HepG2 (cell line): ENCODE measurements around the gene ORC3. TPM values are rescaled to one million over a fixed set of nuclear protein-coding genes. Genes with fewer than 3 reads are reported as not detected.

ENCODE experiments used
- ATAC-seq: fragments of 200-7000 bp; cut with Tn5 transposase; 3 replicates; pipeline ENCODE4 v1.9.1; 2020; ENCODE audit warnings: mild to moderate bottlenecking, moderate library complexity
- BruUV-seq: library from RNA; stranded (reverse); fragments of 400-500 nt; replicated peaks from 2 replicates; lab custom pipeline; 2021; lab: Mats Ljungman, UMichigan
- CTCF ChIA-PET: fragments of 300-600 bp; formaldehyde crosslinking; extraction: SDS; loops from one replicate; lab custom pipeline; 2021; ENCODE audit warnings: low total read pairs, inconsistent platforms, low intra/inter-chr PET ratio; lab: Yijun Ruan, JAX
- POLR2A ChIA-PET: fragments of 350-600 bp; sonication (Branson Sonifier 250); formaldehyde crosslinking; loops from one replicate; lab custom pipeline; 2020; ENCODE audit warnings: antibody characterized with exemption, inconsistent platforms; lab: Yijun Ruan, JAX
- DNase-seq: peaks from one replicate; pipeline ENCODE4 v3.0.0-alpha.2; 2015; ENCODE audit warnings: low spot score
- FAIRE-seq: peaks from 3 replicates; lab custom pipeline; 2011; peaks lifted over from hg19 to GRCh38; lab: Jason Lieb, UNC
- H2AFZ ChIP-seq: one replicate; pipeline ENCODE4 v1.6.1; 2011; ENCODE audit warnings: low read length, inconsistent platforms
- H3K27ac ChIP-seq: fragments of 300-600 bp; 3 replicates; pipeline ENCODE4 v1.8.0; 2011; ENCODE audit warnings: mixed run types, mild to moderate bottlenecking, mixed read lengths, low read length, inconsistent platforms; ENCODE audit not compliant: insufficient read depth; ENCODE audit errors: extremely low read length
- H3K27me3 ChIP-seq, 2 experiments: fragments of 200-600 bp in 1 of 2; 2 replicates in 1 of 2; 3 replicates in 1 of 2; pipeline versions ENCODE4 v1.6.0 to v1.8.0; 2011; ENCODE audit warnings: low read length in 2 of 2, mild to moderate bottlenecking in 2 of 2, moderate library complexity in 2 of 2, inconsistent platforms in 1 of 2; ENCODE audit not compliant: insufficient read depth in 2 of 2, control insufficient read depth in 1 of 2
- H3K36me3 ChIP-seq, 2 experiments: fragments of 200-600 bp in 1 of 2; replicated peaks in 1 of 2; 2 replicates in 1 of 2; 3 replicates in 1 of 2; pipeline versions ENCODE4 v1.5.1 to v1.8.0; 2011; ENCODE audit warnings: low read length in 2 of 2, inconsistent platforms in 1 of 2; ENCODE audit not compliant: insufficient read depth in 2 of 2, control insufficient read depth in 1 of 2
- H3K4me1 ChIP-seq: 2 replicates; pipeline ENCODE4 v1.5.1; 2012; ENCODE audit warnings: low read length, inconsistent platforms; ENCODE audit not compliant: insufficient read depth
- H3K4me2 ChIP-seq: 2 replicates; pipeline ENCODE4 v1.6.0; 2011; ENCODE audit warnings: low read depth, low read length, inconsistent platforms
- H3K4me3 ChIP-seq, 3 experiments: fragments of 200-600 bp in 1 of 3; sonication (generic), shearing (Covaris generic) in 1 of 3; replicated peaks in 1 of 3; 2 replicates each; pipeline ENCODE4 v1.5.1; 2011 to 2016; ENCODE audit warnings: low read length in 3 of 3, inconsistent platforms in 2 of 3, low read depth in 2 of 3, mild to moderate bottlenecking in 2 of 3, control low read depth in 1 of 3, mixed read lengths in 1 of 3; ENCODE audit not compliant: insufficient read depth in 1 of 3
- H3K79me2 ChIP-seq: one replicate; pipeline ENCODE4 v1.6.1; 2011; ENCODE audit warnings: low read length, inconsistent platforms; ENCODE audit not compliant: insufficient read depth
- H3K9ac ChIP-seq: 2 replicates; pipeline ENCODE4 v1.6.0; 2011; ENCODE audit warnings: mild to moderate bottlenecking, low read depth, low read length, inconsistent platforms; ENCODE audit not compliant: insufficient read depth
- H3K9me3 ChIP-seq: 2 replicates; pipeline ENCODE4 v1.5.1; 2012; ENCODE audit warnings: mild to moderate bottlenecking, low read length
- H4K20me1 ChIP-seq: 2 replicates; pipeline ENCODE4 v1.6.0; 2011; ENCODE audit warnings: inconsistent platforms, mild to moderate bottlenecking, low read length, moderate library complexity; ENCODE audit not compliant: insufficient read depth
- CEBPG ChIP-seq: IDR thresholded peaks from 2 replicates; pipeline ENCODE4 v1.6.1; 2016
- CHD4 ChIP-seq: fragments of 200-600 bp; sonication (generic); IDR thresholded peaks from 2 replicates; pipeline ENCODE4 v1.7.0; 2017; ENCODE audit warnings: mild to moderate bottlenecking, low read length, borderline replicate concordance
- DPF2 ChIP-seq: sonication (generic); formaldehyde crosslinking; IDR thresholded peaks from 2 replicates; pipeline ENCODE4 v1.4.0; 2020; ENCODE audit warnings: mild to moderate bottlenecking, low read depth, missing genetic modification reagents, borderline replicate concordance
- FOXC1 ChIP-seq: sonication (generic); formaldehyde crosslinking; IDR thresholded peaks from 2 replicates; pipeline ENCODE4 v1.8.0; 2022; ENCODE audit warnings: mild to moderate bottlenecking, missing genetic modification reagents, borderline replicate concordance
- FOXM1 ChIP-seq: sonication (generic); formaldehyde crosslinking; IDR thresholded peaks from 2 replicates; pipeline ENCODE4 v1.5.0; 2020; ENCODE audit warnings: missing genetic modification reagents
- STAG1 ChIP-seq: sonication (generic); formaldehyde crosslinking; IDR thresholded peaks from 2 replicates; pipeline ENCODE4 v1.4.0; 2020; ENCODE audit warnings: missing genetic modification reagents
- ZBTB42 ChIP-seq: sonication (generic); formaldehyde crosslinking; IDR thresholded peaks from 2 replicates; pipeline ENCODE4 v1.5.0; 2020; ENCODE audit warnings: mild to moderate bottlenecking, missing genetic modification reagents
- ZNF577 ChIP-seq: sonication (generic); formaldehyde crosslinking; IDR thresholded peaks from 2 replicates; pipeline ENCODE4 v1.4.0; 2020; ENCODE audit warnings: mild to moderate bottlenecking, low read depth, missing genetic modification reagents, borderline replicate concordance
- WGBS: methylation state at CpG from one replicate; pipeline ENCODE4 v1.1.6; 2017; ENCODE audit warnings: low lambda C conversion rate; 5-methylcytosine and 5-hydroxymethylcytosine counted together
- in situ Hi-C: cut with HindIII; loops from 2 replicates; pipeline ENCODE4 v1.10.0; 2017; ENCODE audit warnings: low pct_unique_long_range_greater_than_20kb; ENCODE audit not compliant: extremely low pct_ligation_motif_present
- intact Hi-C: fragments of 100-400 bp; cut with micrococcal nuclease; formaldehyde crosslinking; loops from one replicate; pipeline ENCODE4 v1.10.0; 2022; ENCODE audit not compliant: unreplicated experiment
- polyA plus RNA-seq, 8 experiments: library from polyadenylated mRNA; depleted of rRNA in 3 of 8; stranded (reverse) in 7 of 8; unstranded in 1 of 8; fragments of >200 nt; fragmentation: Illumina TruSeq in 4 of 8; extraction: Trizol in 4 of 8; gene quantifications; 2 replicates each; pipeline versions ENCODE4 v1.2.1 to v1.2.3, GENCODE V29; 2011 to 2016; ENCODE audit warnings: low read depth in 4 of 8, missing spikeins in 1 of 8, mixed read lengths in 1 of 8; ENCODE audit not compliant: insufficient read depth in 1 of 8
- total RNA-seq, 5 experiments: library from RNA; depleted of rRNA; stranded (reverse); fragments of >200 nt; fragmentation: Illumina TruSeq; extraction: Trizol; gene quantifications; 2 replicates each; pipeline ENCODE4 v1.2.3, GENCODE V29; 2016; ENCODE audit warnings: low read depth in 1 of 5
- TF ChIP-seq, protein P1 (sequence below): sonication (generic); formaldehyde crosslinking; IDR thresholded peaks from 2 replicates; pipeline ENCODE4 v1.4.0; 2020; ENCODE audit warnings: missing genetic modification reagents, borderline replicate concordance
- TF ChIP-seq, protein P2 (sequence below): sonication (generic); formaldehyde crosslinking; IDR thresholded peaks from 2 replicates; pipeline ENCODE4 v1.9.0; 2021; ENCODE audit warnings: missing genetic modification reagents, borderline replicate concordance
- TF ChIP-seq, protein P3 (sequence below): IDR thresholded peaks from 2 replicates; pipeline ENCODE4 v1.6.1; 2016; ENCODE audit warnings: mild to moderate bottlenecking

ORC3 gene
- total and polyA plus RNA-seq, 2 of the 13 experiments (the other 11 are each of a cell fraction or from before 2014, with no cell fraction given): 21.8 to 43.5 TPM

DNA sequence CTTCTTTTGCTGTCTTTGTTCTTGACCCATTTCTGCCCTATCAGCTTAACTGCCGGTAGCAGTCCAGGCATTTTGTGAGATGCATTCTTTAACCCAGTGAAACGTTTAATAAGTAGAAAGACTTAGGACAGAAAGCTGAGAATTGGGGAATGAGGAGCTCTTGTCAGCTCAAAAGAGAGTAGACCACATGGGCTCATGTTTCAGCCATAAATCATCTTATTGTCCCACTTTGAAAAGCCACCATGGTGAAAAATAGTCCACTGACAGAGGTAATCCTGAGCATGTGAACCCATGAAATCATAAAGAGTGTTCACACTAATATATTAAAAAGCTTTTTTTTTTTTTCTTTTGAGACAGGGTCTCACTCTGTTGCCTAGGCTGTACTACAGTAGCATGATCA lies 16.3 kb downstream of the ORC3 start:
- no peaks in the 10 kb centered on the region for H4K20me1 ChIP-seq
- no peak overlapping the region for H3K27ac ChIP-seq
- BruUV-seq: no TSS peak
- WGBS: 92% methylated on average over 2 of the region's 2 CpGs
- ATAC-seq (no peak), DNase-seq (no peak), FAIRE-seq (no peak)
- H3K4me1 ChIP-seq: no peaks in the 10 kb centered on the region
- peaks cover 3 to 12% of the 10 kb centered on the region in 2 experiments; a peak in 4 of 5 replicates for H3K36me3 ChIP-seq
- in situ Hi-C loops (no loop called here), intact Hi-C loops (no loop called here)
- CTCF ChIA-PET: no interaction called here
- no peaks in the 10 kb centered on the region for H3K9me3 ChIP-seq
- H3K9ac ChIP-seq: no peak overlapping the region
- H3K79me2 ChIP-seq: no peaks in the 10 kb centered on the region
- TF ChIP-seq, protein P1, sequence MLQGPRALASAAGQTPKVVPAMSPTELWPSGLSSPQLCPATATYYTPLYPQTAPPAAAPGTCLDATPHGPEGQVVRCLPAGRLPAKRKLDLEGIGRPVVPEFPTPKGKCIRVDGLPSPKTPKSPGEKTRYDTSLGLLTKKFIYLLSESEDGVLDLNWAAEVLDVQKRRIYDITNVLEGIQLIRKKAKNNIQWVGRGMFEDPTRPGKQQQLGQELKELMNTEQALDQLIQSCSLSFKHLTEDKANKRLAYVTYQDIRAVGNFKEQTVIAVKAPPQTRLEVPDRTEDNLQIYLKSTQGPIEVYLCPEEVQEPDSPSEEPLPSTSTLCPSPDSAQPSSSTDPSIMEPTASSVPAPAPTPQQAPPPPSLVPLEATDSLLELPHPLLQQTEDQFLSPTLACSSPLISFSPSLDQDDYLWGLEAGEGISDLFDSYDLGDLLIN (CRISPR knock-in tag): no peak
- TF ChIP-seq FOXM1 (CRISPR knock-in tag): no peak
- no peak for TF ChIP-seq CHD4
- TF ChIP-seq ZNF577 (CRISPR knock-in tag): no peak
- no peak for TF ChIP-seq STAG1
- no peak for TF ChIP-seq CEBPG (CRISPR knock-in tag)
- TF ChIP-seq, protein P2, sequence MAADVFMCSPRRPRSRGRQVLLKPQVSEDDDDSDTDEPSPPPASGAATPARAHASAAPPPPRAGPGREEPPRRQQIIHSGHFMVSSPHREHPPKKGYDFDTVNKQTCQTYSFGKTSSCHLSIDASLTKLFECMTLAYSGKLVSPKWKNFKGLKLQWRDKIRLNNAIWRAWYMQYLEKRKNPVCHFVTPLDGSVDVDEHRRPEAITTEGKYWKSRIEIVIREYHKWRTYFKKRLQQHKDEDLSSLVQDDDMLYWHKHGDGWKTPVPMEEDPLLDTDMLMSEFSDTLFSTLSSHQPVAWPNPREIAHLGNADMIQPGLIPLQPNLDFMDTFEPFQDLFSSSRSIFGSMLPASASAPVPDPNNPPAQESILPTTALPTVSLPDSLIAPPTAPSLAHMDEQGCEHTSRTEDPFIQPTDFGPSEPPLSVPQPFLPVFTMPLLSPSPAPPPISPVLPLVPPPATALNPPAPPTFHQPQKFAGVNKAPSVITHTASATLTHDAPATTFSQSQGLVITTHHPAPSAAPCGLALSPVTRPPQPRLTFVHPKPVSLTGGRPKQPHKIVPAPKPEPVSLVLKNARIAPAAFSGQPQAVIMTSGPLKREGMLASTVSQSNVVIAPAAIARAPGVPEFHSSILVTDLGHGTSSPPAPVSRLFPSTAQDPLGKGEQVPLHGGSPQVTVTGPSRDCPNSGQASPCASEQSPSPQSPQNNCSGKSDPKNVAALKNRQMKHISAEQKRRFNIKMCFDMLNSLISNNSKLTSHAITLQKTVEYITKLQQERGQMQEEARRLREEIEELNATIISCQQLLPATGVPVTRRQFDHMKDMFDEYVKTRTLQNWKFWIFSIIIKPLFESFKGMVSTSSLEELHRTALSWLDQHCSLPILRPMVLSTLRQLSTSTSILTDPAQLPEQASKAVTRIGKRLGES (CRISPR knock-in tag): no peak
- TF ChIP-seq, protein P3, sequence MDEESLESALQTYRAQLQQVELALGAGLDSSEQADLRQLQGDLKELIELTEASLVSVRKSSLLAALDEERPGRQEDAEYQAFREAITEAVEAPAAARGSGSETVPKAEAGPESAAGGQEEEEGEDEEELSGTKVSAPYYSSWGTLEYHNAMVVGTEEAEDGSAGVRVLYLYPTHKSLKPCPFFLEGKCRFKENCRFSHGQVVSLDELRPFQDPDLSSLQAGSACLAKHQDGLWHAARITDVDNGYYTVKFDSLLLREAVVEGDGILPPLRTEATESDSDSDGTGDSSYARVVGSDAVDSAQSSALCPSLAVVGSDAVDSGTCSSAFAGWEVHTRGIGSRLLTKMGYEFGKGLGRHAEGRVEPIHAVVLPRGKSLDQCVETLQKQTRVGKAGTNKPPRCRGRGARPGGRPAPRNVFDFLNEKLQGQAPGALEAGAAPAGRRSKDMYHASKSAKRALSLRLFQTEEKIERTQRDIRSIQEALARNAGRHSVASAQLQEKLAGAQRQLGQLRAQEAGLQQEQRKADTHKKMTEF (CRISPR knock-in tag): no peak
- TF ChIP-seq DPF2 (CRISPR knock-in tag): no peak
- no peak for TF ChIP-seq FOXC1 (CRISPR knock-in tag)
- no peak for TF ChIP-seq ZBTB42 (CRISPR knock-in tag)
- TF ChIP-seq, all 625 proteins: peak for 0
- Histone ChIP-seq H3K4me3 (no peak overlapping the region), H3K27me3 (no peaks in the 10 kb centered on the region), H3K4me2 (no peak overlapping the region), H2AFZ (no peak overlapping the region)
- POLR2A ChIA-PET: interaction anchor here (1.2 kb wide), 1 partner anchor 17 kb away, joined by 3 read pairs; no protein-coding TSS in a partner anchor
